Measurements from ENCODE around the gene DHRS7B. TPM values are rescaled to one million over a fixed set of nuclear protein-coding genes. Genes with fewer than 3 reads are reported as not detected.
"Not testable (repeated sequence)": the region's sequence is repeated elsewhere in the genome, so short reads cannot be mapped to it uniquely, and the experiment has no call there.

Gene DHRS7B
- polyA plus RNA-seq (ENCODE audit: insufficient read length), result 27.2 TPM

GRCh38 chr17:21126645-21127508, at the start of gene DHRS7B:
Gene DHRS7B, plus strand, starts transcription at chr17:21126964. Its CDS starts 8 bp downstream, at chr17:21126972.
- DNase-seq (ENCODE audit: low read depth), result peak; percentile 87

GRCh38 chr17:21077281-21077680, 49.5 kb upstream of the DHRS7B start:
- DNase-seq (ENCODE audit: low read depth), result no peak

- DNase-seq (ENCODE audit: low read depth), result no peak
Observed at GRCh38 chr17:21078016-21078780, 48.6 kb upstream of the DHRS7B start.

- no peak for DNase-seq (ENCODE audit: low read depth)
Observed at GRCh38 chr17:21079196-21079595, 47.6 kb upstream of the DHRS7B start.

- no peak for DNase-seq (ENCODE audit: low read depth)
Observed at GRCh38 chr17:21082001-21082436, 44.7 kb upstream of the DHRS7B start.

- DNase-seq (ENCODE audit: low read depth), result not testable (repeated sequence)
Observed at GRCh38 chr17:21085280-21085679, 41.5 kb upstream of the DHRS7B start.

GRCh38 chr17:21085707-21086106, 41.1 kb upstream of the DHRS7B start:
- no peak for DNase-seq (ENCODE audit: low read depth)

- DNase-seq (ENCODE audit: low read depth), result no peak
Observed at GRCh38 chr17:21089145-21089544, 37.6 kb upstream of the DHRS7B start.

- no peak for DNase-seq (ENCODE audit: low read depth)
Observed at GRCh38 chr17:21089933-21090901, 36.5 kb upstream of the DHRS7B start.

- no peak for DNase-seq (ENCODE audit: low read depth)
Observed at GRCh38 chr17:21090902-21091618, 35.7 kb upstream of the DHRS7B start.

- DNase-seq (ENCODE audit: low read depth), result no peak
Observed at GRCh38 chr17:21094298-21094704, 32.5 kb upstream of the DHRS7B start.

- DNase-seq (ENCODE audit: low read depth), result no peak
Observed at GRCh38 chr17:21095735-21096134, 31.0 kb upstream of the DHRS7B start.

GRCh38 chr17:21096874-21097273, 29.9 kb upstream of the DHRS7B start:
- DNase-seq (ENCODE audit: low read depth), result no peak

GRCh38 chr17:21098934-21099689, 27.7 kb upstream of the DHRS7B start:
- DNase-seq (ENCODE audit: low read depth), result peak; percentile 50

- no peak for DNase-seq (ENCODE audit: low read depth)
Observed at GRCh38 chr17:21100636-21101035, 26.1 kb upstream of the DHRS7B start.

- no peak for DNase-seq (ENCODE audit: low read depth)
Observed at GRCh38 chr17:21104608-21105007, 22.2 kb upstream of the DHRS7B start.

GRCh38 chr17:21105064-21105894, 21.5 kb upstream of the DHRS7B start:
- DNase-seq (ENCODE audit: low read depth), result no peak

GRCh38 chr17:21106316-21106715, 20.4 kb upstream of the DHRS7B start:
- DNase-seq (ENCODE audit: low read depth), result no peak

- not testable (repeated sequence) for DNase-seq (ENCODE audit: low read depth)
Observed at GRCh38 chr17:21107067-21107650, 19.6 kb upstream of the DHRS7B start.
